Breast epithelium (tissue), 3 donors: ENCODE measurements around the gene BIRC5.

Experiments
- POLR2AphosphoS5 ChIP-seq, 3 donors: sonication (generic); formaldehyde crosslinking; IDR thresholded peaks; one replicate each; pipeline ENCODE4 v1.6.1; 2017; ENCODE audit warnings: antibody characterized with exemption in 3 of 3
- TF ChIP-seq, protein P1 (sequence below), 3 donors: fragments of 450-650 bp; IDR thresholded peaks; one replicate each; pipeline ENCODE4 v1.5.1; 2016 to 2017; ENCODE audit warnings: antibody characterized with exemption in 3 of 3, mild to moderate bottlenecking in 3 of 3, moderate library complexity in 3 of 3

DNA sequence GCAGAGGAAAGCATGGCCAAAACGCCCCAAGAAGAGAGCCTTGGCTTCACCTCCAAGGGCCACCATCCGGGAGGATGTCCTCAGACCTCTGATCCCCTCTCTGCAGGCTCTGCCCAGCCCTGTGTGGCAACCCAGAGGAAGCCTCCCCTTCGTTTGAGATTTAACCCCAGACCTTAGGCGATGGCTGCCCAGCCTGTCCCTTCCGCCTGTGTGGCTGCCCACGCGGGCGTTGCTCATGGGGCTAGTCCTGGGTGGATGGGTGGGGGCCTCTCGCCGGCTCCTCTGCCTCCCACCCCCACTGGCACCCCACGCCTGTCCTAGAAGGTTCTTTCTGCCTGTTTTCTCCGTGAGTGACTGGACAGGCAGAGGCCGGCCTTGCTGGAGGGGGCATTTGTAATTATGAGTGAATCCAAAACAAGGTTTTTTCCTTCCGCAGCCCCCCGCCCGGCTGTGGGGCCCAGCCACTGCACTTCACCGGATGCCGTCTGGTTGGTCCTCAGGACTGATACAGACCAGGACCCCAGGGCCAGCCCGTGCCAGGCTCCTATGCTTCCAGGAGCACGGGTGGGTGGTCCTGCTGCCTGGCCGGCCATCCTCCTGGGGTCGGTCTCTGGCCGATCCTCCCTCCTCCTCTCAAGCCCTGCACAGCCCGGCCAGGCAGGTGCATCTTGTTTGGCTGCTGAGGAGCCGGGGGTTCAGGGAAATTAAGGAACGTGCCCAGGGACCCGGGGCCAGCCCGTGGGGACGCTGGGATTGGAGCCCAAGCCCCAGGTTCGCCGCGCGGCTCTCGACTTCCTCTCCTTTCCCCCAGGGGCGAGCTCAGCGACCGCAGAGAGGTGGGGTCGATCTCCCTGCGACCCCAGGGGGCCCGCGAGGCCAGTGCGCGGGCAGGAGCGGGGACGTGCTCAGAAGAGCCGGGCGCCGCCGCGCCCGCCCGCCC, 17.2 kb downstream of the BIRC5 start, which contains the start of gene TMEM235:
- TF ChIP-seq, protein P1, sequence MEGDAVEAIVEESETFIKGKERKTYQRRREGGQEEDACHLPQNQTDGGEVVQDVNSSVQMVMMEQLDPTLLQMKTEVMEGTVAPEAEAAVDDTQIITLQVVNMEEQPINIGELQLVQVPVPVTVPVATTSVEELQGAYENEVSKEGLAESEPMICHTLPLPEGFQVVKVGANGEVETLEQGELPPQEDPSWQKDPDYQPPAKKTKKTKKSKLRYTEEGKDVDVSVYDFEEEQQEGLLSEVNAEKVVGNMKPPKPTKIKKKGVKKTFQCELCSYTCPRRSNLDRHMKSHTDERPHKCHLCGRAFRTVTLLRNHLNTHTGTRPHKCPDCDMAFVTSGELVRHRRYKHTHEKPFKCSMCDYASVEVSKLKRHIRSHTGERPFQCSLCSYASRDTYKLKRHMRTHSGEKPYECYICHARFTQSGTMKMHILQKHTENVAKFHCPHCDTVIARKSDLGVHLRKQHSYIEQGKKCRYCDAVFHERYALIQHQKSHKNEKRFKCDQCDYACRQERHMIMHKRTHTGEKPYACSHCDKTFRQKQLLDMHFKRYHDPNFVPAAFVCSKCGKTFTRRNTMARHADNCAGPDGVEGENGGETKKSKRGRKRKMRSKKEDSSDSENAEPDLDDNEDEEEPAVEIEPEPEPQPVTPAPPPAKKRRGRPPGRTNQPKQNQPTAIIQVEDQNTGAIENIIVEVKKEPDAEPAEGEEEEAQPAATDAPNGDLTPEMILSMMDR (IDR thresholded peaks at IDR 0.05): no peak
- TF ChIP-seq POLR2AphosphoS5 (IDR thresholded peaks at IDR 0.05): no peak
